Endothelial cell (in vitro differentiated cells): Measurements from ENCODE around the gene PPP4C. TPM values are rescaled to one million over a fixed set of nuclear protein-coding genes. Genes with fewer than 3 reads are reported as not detected.

Experiments
- DNase-seq: peaks from one replicate; pipeline ENCODE4 v3.0.0; 2021; ENCODE audit warnings: low spot score
- H3K27ac Mint-ChIP-seq: one replicate; pipeline ENCODE4 v1.8.0; 2021; ENCODE audit warnings: mixed read lengths, inconsistent platforms; ENCODE audit not compliant: unreplicated experiment
- H3K27me3 Mint-ChIP-seq: one replicate; pipeline ENCODE4 v1.8.0; 2021; ENCODE audit warnings: mild to moderate bottlenecking, moderate library complexity, mixed read lengths, inconsistent platforms; ENCODE audit not compliant: unreplicated experiment
- H3K36me3 Mint-ChIP-seq: one replicate; pipeline ENCODE4 v1.8.0; 2021; ENCODE audit warnings: mild to moderate bottlenecking, low read depth, mixed read lengths, inconsistent platforms; ENCODE audit not compliant: unreplicated experiment
- H3K4me1 Mint-ChIP-seq: one replicate; pipeline ENCODE4 v1.8.0; 2021; ENCODE audit warnings: mild to moderate bottlenecking, mixed read lengths, inconsistent platforms; ENCODE audit not compliant: unreplicated experiment
- H3K4me3 Mint-ChIP-seq: one replicate; pipeline ENCODE4 v1.8.0; 2021; ENCODE audit warnings: mild to moderate bottlenecking, mixed read lengths, inconsistent platforms; ENCODE audit not compliant: unreplicated experiment
- H3K9me3 Mint-ChIP-seq: one replicate; pipeline ENCODE4 v1.8.0; 2021; ENCODE audit warnings: mixed read lengths, inconsistent platforms; ENCODE audit not compliant: unreplicated experiment
- total RNA-seq: library from RNA; stranded (reverse); fragmentation: NEBNext Ultra II Directional; extraction: Animal tissue kit (Norgen Biotek cat#: 25700); gene quantifications from one replicate; pipeline ENCODE4 v1.2.1, GENCODE V29; 2021; ENCODE audit not compliant: unreplicated experiment
- TF ChIP-seq, protein P1 (sequence below): fragments of 200-600 bp; sonication (generic); IDR thresholded peaks from one replicate; pipeline ENCODE4 v1.5.0; 2021; ENCODE audit warnings: antibody characterized with exemption; ENCODE audit not compliant: unreplicated experiment

The PPP4C gene
- total RNA-seq, 1 donor from 2014 or later = 191 TPM

DNA sequence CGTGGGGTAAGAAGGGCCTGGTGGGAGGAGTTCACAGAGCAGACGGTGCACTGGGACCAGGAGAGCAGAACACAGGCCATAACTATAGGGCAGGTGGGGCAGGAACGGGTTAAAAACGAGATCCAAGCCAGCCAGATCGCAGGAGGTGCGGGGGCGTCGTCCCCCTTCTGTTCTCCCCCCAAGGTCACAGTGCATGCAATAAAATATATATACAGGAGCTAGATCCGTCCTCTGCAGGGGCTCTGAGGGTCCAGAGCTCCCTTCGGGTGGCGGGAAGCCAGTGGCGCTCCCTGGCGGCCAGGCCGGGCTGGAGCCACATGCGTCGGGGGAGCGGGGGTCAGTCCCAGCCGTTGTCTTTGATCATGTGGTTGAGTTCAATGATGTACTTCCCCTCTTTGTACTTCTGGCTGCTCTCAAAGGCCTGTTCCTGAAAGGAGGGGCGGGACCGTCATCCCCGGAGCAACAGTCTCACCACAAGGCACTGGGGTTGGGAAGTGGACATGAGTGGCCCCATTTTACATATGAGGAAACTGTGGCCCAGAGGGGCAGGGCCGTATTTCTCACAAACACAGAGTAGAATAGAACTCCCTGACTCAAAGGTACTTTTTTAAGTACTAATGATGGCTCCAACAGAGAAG, 16.7 kb downstream of the PPP4C start:
- H3K4me3 Mint-ChIP-seq = peak overlapping the region; percentile 84
- H3K27ac Mint-ChIP-seq = peak overlapping the region; percentile 97
- H3K4me1 Mint-ChIP-seq = peaks cover 18% of the 10 kb centered on the region
- H3K36me3 Mint-ChIP-seq = peaks cover 20% of the 10 kb centered on the region
- peaks cover 8% of the 10 kb centered on the region for H3K9me3 Mint-ChIP-seq
- TF ChIP-seq, protein P1, sequence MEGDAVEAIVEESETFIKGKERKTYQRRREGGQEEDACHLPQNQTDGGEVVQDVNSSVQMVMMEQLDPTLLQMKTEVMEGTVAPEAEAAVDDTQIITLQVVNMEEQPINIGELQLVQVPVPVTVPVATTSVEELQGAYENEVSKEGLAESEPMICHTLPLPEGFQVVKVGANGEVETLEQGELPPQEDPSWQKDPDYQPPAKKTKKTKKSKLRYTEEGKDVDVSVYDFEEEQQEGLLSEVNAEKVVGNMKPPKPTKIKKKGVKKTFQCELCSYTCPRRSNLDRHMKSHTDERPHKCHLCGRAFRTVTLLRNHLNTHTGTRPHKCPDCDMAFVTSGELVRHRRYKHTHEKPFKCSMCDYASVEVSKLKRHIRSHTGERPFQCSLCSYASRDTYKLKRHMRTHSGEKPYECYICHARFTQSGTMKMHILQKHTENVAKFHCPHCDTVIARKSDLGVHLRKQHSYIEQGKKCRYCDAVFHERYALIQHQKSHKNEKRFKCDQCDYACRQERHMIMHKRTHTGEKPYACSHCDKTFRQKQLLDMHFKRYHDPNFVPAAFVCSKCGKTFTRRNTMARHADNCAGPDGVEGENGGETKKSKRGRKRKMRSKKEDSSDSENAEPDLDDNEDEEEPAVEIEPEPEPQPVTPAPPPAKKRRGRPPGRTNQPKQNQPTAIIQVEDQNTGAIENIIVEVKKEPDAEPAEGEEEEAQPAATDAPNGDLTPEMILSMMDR = no peak
- peak; percentile 92 for DNase-seq
- peaks cover 17% of the 10 kb centered on the region for H3K27me3 Mint-ChIP-seq

DNA sequence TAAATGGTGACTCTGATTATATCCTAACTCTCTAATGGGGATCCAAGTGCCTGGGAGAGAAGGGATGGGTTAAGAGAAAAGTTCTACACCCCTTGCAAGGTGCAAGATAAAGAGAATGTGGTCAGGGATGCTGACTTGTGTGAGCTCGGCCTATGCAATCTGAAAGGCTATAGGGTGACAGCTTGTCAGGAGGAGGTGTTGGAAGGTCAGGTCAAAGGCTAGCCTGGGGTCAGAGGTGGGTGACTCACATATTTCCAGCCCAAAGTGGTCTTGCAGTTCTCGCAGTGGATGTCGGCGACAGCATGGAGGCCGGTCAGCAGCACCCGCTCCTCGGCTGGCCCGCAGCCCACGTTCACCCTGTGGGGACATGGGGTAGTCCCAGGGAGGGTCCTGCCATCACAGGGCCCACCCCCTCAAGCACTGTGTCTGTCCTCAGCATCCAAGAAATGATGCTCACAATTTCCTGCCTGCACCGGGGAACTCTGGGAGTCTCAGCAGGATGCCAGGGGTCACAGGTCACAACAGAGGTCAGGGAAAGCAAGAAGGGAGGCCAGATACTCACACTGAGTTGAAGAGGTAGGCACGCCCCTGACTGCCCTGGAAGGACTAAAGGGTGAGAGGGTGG, 18.9 kb downstream of the PPP4C start:
- no peak for DNase-seq
- Mint-ChIP-seq H3K27me3 (peaks cover 12% of the 10 kb centered on the region), H3K27ac (peak overlapping the region; percentile 1), H3K9me3 (peaks cover 19% of the 10 kb centered on the region), H3K4me3 (peak overlapping the region; percentile 67), H3K36me3 (peaks cover 33% of the 10 kb centered on the region), H3K4me1 (peaks cover 25% of the 10 kb centered on the region)
- TF ChIP-seq, protein P1 = no peak

DNA sequence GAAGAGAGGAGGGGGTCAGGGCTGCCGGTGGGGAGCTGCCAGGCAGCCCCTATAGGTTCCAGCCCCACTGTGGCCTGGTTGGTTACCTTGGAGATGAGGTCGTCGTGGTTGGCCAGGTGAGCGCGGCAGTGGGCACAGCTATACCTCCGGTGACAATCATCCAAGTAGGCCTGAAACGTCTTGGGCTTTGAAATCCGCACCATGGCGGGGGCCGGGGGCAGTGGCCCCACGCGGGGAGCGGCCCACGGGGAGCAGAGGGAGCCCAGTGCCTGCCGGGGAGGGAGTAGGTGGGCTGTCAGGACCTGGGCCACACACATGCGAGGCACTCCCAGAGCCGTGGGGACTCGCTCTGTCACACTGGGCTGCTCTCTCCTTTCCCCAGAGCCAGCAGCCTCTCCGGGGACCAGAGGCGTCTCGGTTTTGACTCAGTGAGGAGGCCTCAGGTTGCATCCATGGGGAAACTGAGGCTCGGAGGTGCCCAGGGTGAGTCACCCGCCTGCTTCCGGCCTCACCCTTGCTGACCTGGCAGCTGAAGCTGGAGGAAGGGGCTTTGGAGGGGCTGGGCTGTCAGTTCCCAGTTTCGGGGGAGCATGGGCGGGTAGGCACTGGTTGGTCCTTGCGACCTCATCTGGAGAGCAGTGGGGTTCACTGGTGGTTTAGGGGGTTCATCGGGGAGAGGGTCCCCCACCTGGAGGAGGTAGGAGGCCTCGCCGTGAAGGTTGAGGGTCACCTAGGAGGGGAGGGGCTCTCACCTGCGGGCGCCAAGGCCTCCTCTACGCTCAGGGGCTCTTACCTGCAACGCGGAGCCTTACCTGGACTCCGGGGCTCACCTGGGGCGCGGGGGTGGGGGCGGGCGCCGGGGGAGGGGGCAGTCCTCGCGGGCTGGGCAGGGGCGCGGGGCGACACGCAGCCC, 19.6 kb downstream of the PPP4C start:
- H3K27ac Mint-ChIP-seq = peak overlapping the region; percentile 83
- TF ChIP-seq, protein P1 = no peak
- H3K4me1 Mint-ChIP-seq = peaks cover 20% of the 10 kb centered on the region
- peaks cover 12% of the 10 kb centered on the region for H3K27me3 Mint-ChIP-seq
- DNase-seq = no peak
- H3K4me3 Mint-ChIP-seq = peak overlapping the region; percentile 83
- peaks cover 19% of the 10 kb centered on the region for H3K9me3 Mint-ChIP-seq
- H3K36me3 Mint-ChIP-seq = peaks cover 34% of the 10 kb centered on the region

DNA sequence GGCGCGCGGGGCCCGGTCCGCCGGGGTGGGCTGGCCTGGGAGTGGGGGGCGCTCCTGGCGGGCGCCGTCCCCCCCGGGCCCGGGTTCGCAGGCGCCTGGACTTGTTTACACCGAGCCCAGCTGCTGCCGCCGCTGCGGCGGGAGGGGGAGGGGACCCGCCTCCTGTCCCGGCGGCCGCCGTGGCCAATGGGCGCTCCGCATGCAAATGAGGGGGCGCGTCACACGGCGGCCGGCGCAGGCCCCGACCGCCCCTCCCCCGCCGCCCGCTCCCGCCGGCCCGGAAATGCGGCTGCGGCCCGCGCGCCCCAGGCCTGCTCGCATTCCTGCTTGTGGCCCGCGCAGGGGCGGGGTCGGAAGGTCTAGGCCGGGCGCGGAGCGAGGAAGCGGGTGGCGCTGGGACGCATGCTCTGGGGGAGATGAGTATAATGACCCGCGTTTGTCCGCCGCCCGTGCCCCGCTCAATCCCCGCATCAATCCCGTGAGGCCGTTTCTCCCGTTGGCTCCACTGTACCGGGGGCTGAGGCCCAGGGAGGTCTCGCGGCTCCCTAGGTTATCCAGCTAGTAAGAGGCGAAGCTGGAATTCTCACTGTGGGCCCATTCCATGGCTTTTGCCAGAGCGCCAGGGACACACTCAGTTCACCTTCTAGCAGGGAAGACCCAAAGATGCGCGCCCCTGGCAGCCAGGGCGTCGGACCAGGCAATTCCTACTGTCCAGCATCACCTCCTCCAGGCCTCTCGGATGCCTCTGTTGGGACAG, 20.5 kb downstream of the PPP4C start, which contains the start of gene YPEL3:
Gene YPEL3, minus strand, starts transcription at position 109 of the 757 bp plus-strand sequence. CDS start 731 bp downstream, outside the sequence.
- H3K36me3 Mint-ChIP-seq = peaks cover 34% of the 10 kb centered on the region
- H3K9me3 Mint-ChIP-seq = peaks cover 19% of the 10 kb centered on the region
- TF ChIP-seq, protein P1 = no peak
- H3K4me3 Mint-ChIP-seq = peak within 1 kb of the TSS; percentile 85
- peak within 1 kb of the TSS; percentile 83 for H3K27ac Mint-ChIP-seq
- peak; percentile 94 for DNase-seq
- peaks cover 20% of the 10 kb centered on the region for H3K4me1 Mint-ChIP-seq
- peaks cover 12% of the 10 kb centered on the region for H3K27me3 Mint-ChIP-seq
